22Rv1 (cell line): ENCODE measurements around the gene ITSN2.
"Not testable (repeated sequence)": the region's sequence is repeated elsewhere in the genome, so short reads cannot be mapped to it uniquely, and the experiment has no call there.

Source experiments
- ZFX ChIP-seq: fragments of 450-650 bp; IDR thresholded peaks from 2 replicates; pipeline ENCODE4 v1.6.1; 2017; ENCODE audit warnings: antibody characterized with exemption, borderline replicate concordance
- TF ChIP-seq, protein P1 (sequence below): fragments of 450-650 bp; IDR thresholded peaks from 2 replicates; pipeline ENCODE4 v1.5.1; 2017; ENCODE audit warnings: mild to moderate bottlenecking

- TF ChIP-seq, protein P1, sequence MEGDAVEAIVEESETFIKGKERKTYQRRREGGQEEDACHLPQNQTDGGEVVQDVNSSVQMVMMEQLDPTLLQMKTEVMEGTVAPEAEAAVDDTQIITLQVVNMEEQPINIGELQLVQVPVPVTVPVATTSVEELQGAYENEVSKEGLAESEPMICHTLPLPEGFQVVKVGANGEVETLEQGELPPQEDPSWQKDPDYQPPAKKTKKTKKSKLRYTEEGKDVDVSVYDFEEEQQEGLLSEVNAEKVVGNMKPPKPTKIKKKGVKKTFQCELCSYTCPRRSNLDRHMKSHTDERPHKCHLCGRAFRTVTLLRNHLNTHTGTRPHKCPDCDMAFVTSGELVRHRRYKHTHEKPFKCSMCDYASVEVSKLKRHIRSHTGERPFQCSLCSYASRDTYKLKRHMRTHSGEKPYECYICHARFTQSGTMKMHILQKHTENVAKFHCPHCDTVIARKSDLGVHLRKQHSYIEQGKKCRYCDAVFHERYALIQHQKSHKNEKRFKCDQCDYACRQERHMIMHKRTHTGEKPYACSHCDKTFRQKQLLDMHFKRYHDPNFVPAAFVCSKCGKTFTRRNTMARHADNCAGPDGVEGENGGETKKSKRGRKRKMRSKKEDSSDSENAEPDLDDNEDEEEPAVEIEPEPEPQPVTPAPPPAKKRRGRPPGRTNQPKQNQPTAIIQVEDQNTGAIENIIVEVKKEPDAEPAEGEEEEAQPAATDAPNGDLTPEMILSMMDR: not testable (repeated sequence)
- not testable (repeated sequence) for TF ChIP-seq ZFX
These were observed 48.4 kb upstream of the ITSN2 start for GRCh38 chr2:24408704-24409103.
